Measurements from ENCODE around the gene CPVL. TPM values are rescaled to one million over a fixed set of nuclear protein-coding genes. Genes with fewer than 3 reads are reported as not detected.

The CPVL gene
- total RNA-seq, 1 donor from 2014 or later, result not detected

- Mint-ChIP-seq H3K9me3 (no peaks in the 10 kb centered on the region), H3K4me3 (ENCODE audit: low read depth) (no peak overlapping the region), H3K36me3 (ENCODE audit: low read depth) (no peaks in the 10 kb centered on the region), H3K27me3 (ENCODE audit: low read depth) (peaks cover 1% of the 10 kb centered on the region), H3K4me1 (ENCODE audit: low read depth) (no peaks in the 10 kb centered on the region), H3K27ac (no peak overlapping the region)
- intact Hi-C loops (cut with micrococcal nuclease), result no loop called here
- DNase-seq (ENCODE audit: low spot score), result no peak
Observed at GRCh38 chr7:28992798-28993197, 153.5 kb downstream of the CPVL start.

- no peak for DNase-seq (ENCODE audit: low spot score)
- no peaks in the 10 kb centered on the region for H3K36me3 Mint-ChIP-seq (ENCODE audit: low read depth)
- no peaks in the 10 kb centered on the region for H3K9me3 Mint-ChIP-seq
- no peak overlapping the region for H3K27ac Mint-ChIP-seq
- H3K4me1 Mint-ChIP-seq (ENCODE audit: low read depth), result no peaks in the 10 kb centered on the region
- H3K4me3 Mint-ChIP-seq (ENCODE audit: low read depth), result no peak overlapping the region
- H3K27me3 Mint-ChIP-seq (ENCODE audit: low read depth), result peaks cover 1% of the 10 kb centered on the region
- intact Hi-C loops (cut with micrococcal nuclease), result no loop called here
Observed at GRCh38 chr7:28990200-28990960, 156.0 kb downstream of the CPVL start.

- Mint-ChIP-seq H3K4me3 (ENCODE audit: low read depth) (no peak overlapping the region), H3K27me3 (ENCODE audit: low read depth) (peaks cover 1% of the 10 kb centered on the region), H3K4me1 (ENCODE audit: low read depth) (no peaks in the 10 kb centered on the region), H3K36me3 (ENCODE audit: low read depth) (no peaks in the 10 kb centered on the region), H3K27ac (no peak overlapping the region), H3K9me3 (no peaks in the 10 kb centered on the region)
- DNase-seq (ENCODE audit: low spot score), result no peak
- intact Hi-C loops (cut with micrococcal nuclease), result no loop called here
Observed at GRCh38 chr7:28989211-28989980, 156.9 kb downstream of the CPVL start.

GRCh38 chr7:28988810-28989209, 157.5 kb downstream of the CPVL start:
- Mint-ChIP-seq H3K9me3 (no peaks in the 10 kb centered on the region), H3K27ac (no peak overlapping the region), H3K4me3 (ENCODE audit: low read depth) (no peak overlapping the region), H3K4me1 (ENCODE audit: low read depth) (no peaks in the 10 kb centered on the region), H3K27me3 (ENCODE audit: low read depth) (peaks cover 1% of the 10 kb centered on the region), H3K36me3 (ENCODE audit: low read depth) (no peaks in the 10 kb centered on the region)
- DNase-seq (ENCODE audit: low spot score), result no peak
- intact Hi-C loops (cut with micrococcal nuclease), result no loop called here

GRCh38 chr7:28988091-28988490, 158.2 kb downstream of the CPVL start:
- H3K4me3 Mint-ChIP-seq (ENCODE audit: low read depth), result no peak overlapping the region
- H3K4me1 Mint-ChIP-seq (ENCODE audit: low read depth), result no peaks in the 10 kb centered on the region
- H3K27me3 Mint-ChIP-seq (ENCODE audit: low read depth), result peaks cover 1% of the 10 kb centered on the region
- no peak overlapping the region for H3K27ac Mint-ChIP-seq
- H3K9me3 Mint-ChIP-seq, result no peaks in the 10 kb centered on the region
- DNase-seq (ENCODE audit: low spot score), result no peak
- intact Hi-C loops (cut with micrococcal nuclease), result no loop called here
- H3K36me3 Mint-ChIP-seq (ENCODE audit: low read depth), result no peaks in the 10 kb centered on the region

GRCh38 chr7:28986765-28987110, 159.6 kb downstream of the CPVL start:
- peaks cover 1% of the 10 kb centered on the region for H3K27me3 Mint-ChIP-seq (ENCODE audit: low read depth)
- DNase-seq (ENCODE audit: low spot score), result no peak
- H3K4me1 Mint-ChIP-seq (ENCODE audit: low read depth), result no peaks in the 10 kb centered on the region
- no peak overlapping the region for H3K27ac Mint-ChIP-seq
- no peaks in the 10 kb centered on the region for H3K36me3 Mint-ChIP-seq (ENCODE audit: low read depth)
- no peak overlapping the region for H3K4me3 Mint-ChIP-seq (ENCODE audit: low read depth)
- intact Hi-C loops (cut with micrococcal nuclease), result no loop called here
- no peaks in the 10 kb centered on the region for H3K9me3 Mint-ChIP-seq

- no peaks in the 10 kb centered on the region for H3K4me1 Mint-ChIP-seq (ENCODE audit: low read depth)
- no peak for DNase-seq (ENCODE audit: low spot score)
- intact Hi-C loops (cut with micrococcal nuclease), result no loop called here
- H3K27me3 Mint-ChIP-seq (ENCODE audit: low read depth), result peaks cover 1% of the 10 kb centered on the region
- no peaks in the 10 kb centered on the region for H3K9me3 Mint-ChIP-seq
- no peak overlapping the region for H3K4me3 Mint-ChIP-seq (ENCODE audit: low read depth)
- no peaks in the 10 kb centered on the region for H3K36me3 Mint-ChIP-seq (ENCODE audit: low read depth)
- no peak overlapping the region for H3K27ac Mint-ChIP-seq
Observed at GRCh38 chr7:28986028-28986764, 160.1 kb downstream of the CPVL start.

- no peak for DNase-seq (ENCODE audit: low spot score)
- H3K9me3 Mint-ChIP-seq, result no peaks in the 10 kb centered on the region
- no peak overlapping the region for H3K4me3 Mint-ChIP-seq (ENCODE audit: low read depth)
- intact Hi-C loops (cut with micrococcal nuclease), result no loop called here
- no peaks in the 10 kb centered on the region for H3K36me3 Mint-ChIP-seq (ENCODE audit: low read depth)
- H3K4me1 Mint-ChIP-seq (ENCODE audit: low read depth), result no peaks in the 10 kb centered on the region
- H3K27me3 Mint-ChIP-seq (ENCODE audit: low read depth), result peaks cover 1% of the 10 kb centered on the region
- H3K27ac Mint-ChIP-seq, result no peak overlapping the region
Observed at GRCh38 chr7:28984631-28985030, 161.7 kb downstream of the CPVL start.

- Mint-ChIP-seq H3K9me3 (no peaks in the 10 kb centered on the region), H3K4me3 (ENCODE audit: low read depth) (no peak overlapping the region)
Observed at GRCh38 chr7:28984217-28984616, 162.1 kb downstream of the CPVL start.

GRCh38 chr7:28983396-28984190, 162.7 kb downstream of the CPVL start:
- H3K4me3 Mint-ChIP-seq (ENCODE audit: low read depth), result no peak overlapping the region
- intact Hi-C loops (cut with micrococcal nuclease), result no loop called here

More at GRCh38 chr7:28984217-28984616, 162.1 kb downstream of the CPVL start:
- no peak for DNase-seq (ENCODE audit: low spot score)
- intact Hi-C loops (cut with micrococcal nuclease), result no loop called here
- Mint-ChIP-seq H3K4me1 (ENCODE audit: low read depth) (no peaks in the 10 kb centered on the region), H3K27me3 (ENCODE audit: low read depth) (peaks cover 1% of the 10 kb centered on the region), H3K36me3 (ENCODE audit: low read depth) (no peaks in the 10 kb centered on the region), H3K27ac (no peak overlapping the region)

GRCh38 chr7:28981161-28981465, 165.2 kb downstream of the CPVL start:
- Mint-ChIP-seq H3K9me3 (no peaks in the 10 kb centered on the region), H3K27me3 (ENCODE audit: low read depth) (no peaks in the 10 kb centered on the region), H3K4me3 (ENCODE audit: low read depth) (no peak overlapping the region), H3K27ac (no peak overlapping the region), H3K36me3 (ENCODE audit: low read depth) (no peaks in the 10 kb centered on the region), H3K4me1 (ENCODE audit: low read depth) (no peaks in the 10 kb centered on the region)
- DNase-seq (ENCODE audit: low spot score), result no peak
- intact Hi-C loops (cut with micrococcal nuclease), result no loop called here

More at GRCh38 chr7:28983396-28984190, 162.7 kb downstream of the CPVL start:
- no peaks in the 10 kb centered on the region for H3K36me3 Mint-ChIP-seq (ENCODE audit: low read depth)
- H3K27me3 Mint-ChIP-seq (ENCODE audit: low read depth), result peaks cover 1% of the 10 kb centered on the region
- H3K27ac Mint-ChIP-seq, result no peak overlapping the region
- no peaks in the 10 kb centered on the region for H3K4me1 Mint-ChIP-seq (ENCODE audit: low read depth)
- no peak for DNase-seq (ENCODE audit: low spot score)
- no peaks in the 10 kb centered on the region for H3K9me3 Mint-ChIP-seq

GRCh38 chr7:28980451-28981160, 165.7 kb downstream of the CPVL start:
- DNase-seq (ENCODE audit: low spot score), result no peak
- H3K4me1 Mint-ChIP-seq (ENCODE audit: low read depth), result no peaks in the 10 kb centered on the region
- H3K27me3 Mint-ChIP-seq (ENCODE audit: low read depth), result no peaks in the 10 kb centered on the region
- H3K27ac Mint-ChIP-seq, result no peak overlapping the region
- intact Hi-C loops (cut with micrococcal nuclease), result no loop called here
- no peaks in the 10 kb centered on the region for H3K36me3 Mint-ChIP-seq (ENCODE audit: low read depth)
- no peak overlapping the region for H3K4me3 Mint-ChIP-seq (ENCODE audit: low read depth)
- no peaks in the 10 kb centered on the region for H3K9me3 Mint-ChIP-seq
